Left lung (tissue), 14 donors: ENCODE measurements around the gene ZNF689. TPM values are rescaled to one million over a fixed set of nuclear protein-coding genes. Genes with fewer than 3 reads are reported as not detected.
A peak's percentile ranks its signal among the peaks of the same experiment; 100 is the strongest.

Experiments
- ATAC-seq: fragments of 200-7000 bp; cut with Tn5 transposase; one replicate; pipeline ENCODE4 v1.9.1; 2020; ENCODE audit warnings: moderate library complexity
- DNase-seq, 4 donors: peaks; one replicate each; pipeline ENCODE4 v3.0.0-alpha.2; 2013 to 2020
- H3K27ac ChIP-seq, 2 donors: fragments of 200-600 bp; sonication (generic) in 1 of 2; one replicate each; pipeline versions ENCODE4 v1.5.0 to v1.8.0; 2020 to 2021
- H3K27me3 ChIP-seq, 2 donors: fragments of 200-600 bp; sonication (generic) in 1 of 2; one replicate each; pipeline versions ENCODE4 v1.5.0 to v1.8.0; 2020 to 2021
- H3K36me3 ChIP-seq, 2 donors: fragments of 200-600 bp; sonication (generic) in 1 of 2; one replicate each; pipeline versions ENCODE4 v1.5.0 to v1.8.0; 2020 to 2021
- H3K4me1 ChIP-seq, 2 donors: fragments of 200-600 bp; one replicate each; pipeline ENCODE4 v1.8.0; 2021
- H3K4me3 ChIP-seq, 2 donors: fragments of 200-600 bp; sonication (generic) in 1 of 2; one replicate each; pipeline versions ENCODE4 v1.5.0 to v1.8.0; 2020 to 2021; ENCODE audit warnings: mild to moderate bottlenecking in 1 of 2
- H3K9me3 ChIP-seq, 2 donors: fragments of 200-600 bp; sonication (generic) in 1 of 2; one replicate each; pipeline versions ENCODE4 v1.5.0 to v1.8.0; 2020 to 2021
- intact Hi-C, 2 donors: fragments of 100-400 bp; cut with DNase I; formaldehyde crosslinking; loops; one replicate each; pipeline versions ENCODE4 v1.11.2 to v1.14.2; 2022
- long read RNA-seq, 12 donors: library from polyadenylated mRNA in 2 of 12; unstranded in 2 of 12; transcript quantifications; one replicate each; pipeline ENCODE4 v2.0.0 and lab custom pipeline, GENCODE V29; 2019 to 2026
- polyA plus RNA-seq, 6 donors: library from polyadenylated mRNA; unstranded; fragments of 120-200 nt; gene quantifications; one replicate each; pipeline ENCODE4 v1.2.1, GENCODE V29; 2013; ENCODE audit not compliant: insufficient read length in 6 of 6
- total RNA-seq, 2 donors: library from RNA; stranded (reverse); fragmentation: NEBNext Ultra II Directional; extraction: Animal tissue kit (Norgen Biotek cat#: 25700); gene quantifications; one replicate each; pipeline ENCODE4 v1.2.1, GENCODE V29; 2021
- TF ChIP-seq, protein P1 (sequence below), 2 donors: fragments of 200-600 bp; sonication (generic) in 1 of 2; IDR thresholded peaks; one replicate each; pipeline versions ENCODE4 v1.5.0 to v1.8.0; 2021; ENCODE audit warnings: antibody characterized with exemption in 2 of 2
- donor health status: DM: no; HTN: yes; CAD: no.
- donor health status: DM: no; HTN: no; CAD: no.

The ZNF689 gene
- total RNA-seq (1 to 10 TPM; 5.4 to 7.1 TPM), polyA plus RNA-seq (1 to 10 TPM; 7.3 to 9.9 (median 8.6) TPM)
- long read RNA-seq, donor 1, transcript ZNF689-201 (3 exons, 3,547 nt), result major isoform, 5 of 5 reads
- long read RNA-seq, donor 1, partial matches to known transcripts, result 0 of 5 reads
- long read RNA-seq, donor 1, other reads (novel, unspliced or antisense), result 0 of 5 reads
- long read RNA-seq, donor 2, partial matches to known transcripts, result 0 of 3 reads
- long read RNA-seq, donor 2, other reads (novel, unspliced or antisense), result 0 of 3 reads
- long read RNA-seq, donor 3, partial matches to known transcripts, result 0 of 4 reads
- long read RNA-seq, donor 3, other reads (novel, unspliced or antisense), result 0 of 4 reads
- long read RNA-seq, donor 4, partial matches to known transcripts, result 1 of 3 reads
- long read RNA-seq, donor 4, other reads (novel, unspliced or antisense), result 1 of 3 reads
- long read RNA-seq, donor 5, partial matches to known transcripts, result 0 of 2 reads
- long read RNA-seq, donor 5, other reads (novel, unspliced or antisense), result 0 of 2 reads
- long read RNA-seq, donor 6, partial matches to known transcripts, result 0 of 1 reads
- long read RNA-seq, donor 6, other reads (novel, unspliced or antisense), result 0 of 1 reads
- long read RNA-seq, donor 7, partial matches to known transcripts, result 0 of 2 reads
- long read RNA-seq, donor 7, other reads (novel, unspliced or antisense), result 0 of 2 reads
- long read RNA-seq, donor 8, transcript ZNF689-201 (3 exons, 3,547 nt), result major isoform, 5 of 5 reads
- long read RNA-seq, donor 8, partial matches to known transcripts, result 0 of 5 reads
- long read RNA-seq, donor 8, other reads (novel, unspliced or antisense), result 0 of 5 reads
- long read RNA-seq, donor 9, result 0 reads
- long read RNA-seq, donor 10, partial matches to known transcripts, result 0 of 4 reads
- long read RNA-seq, donor 10, other reads (novel, unspliced or antisense), result 1 of 4 reads
- long read RNA-seq, donor 11, result 0 reads
- long read RNA-seq, donor 12, partial matches to known transcripts, result 0 of 2 reads
- long read RNA-seq, donor 12, other reads (novel, unspliced or antisense), result 0 of 2 reads

DNA sequence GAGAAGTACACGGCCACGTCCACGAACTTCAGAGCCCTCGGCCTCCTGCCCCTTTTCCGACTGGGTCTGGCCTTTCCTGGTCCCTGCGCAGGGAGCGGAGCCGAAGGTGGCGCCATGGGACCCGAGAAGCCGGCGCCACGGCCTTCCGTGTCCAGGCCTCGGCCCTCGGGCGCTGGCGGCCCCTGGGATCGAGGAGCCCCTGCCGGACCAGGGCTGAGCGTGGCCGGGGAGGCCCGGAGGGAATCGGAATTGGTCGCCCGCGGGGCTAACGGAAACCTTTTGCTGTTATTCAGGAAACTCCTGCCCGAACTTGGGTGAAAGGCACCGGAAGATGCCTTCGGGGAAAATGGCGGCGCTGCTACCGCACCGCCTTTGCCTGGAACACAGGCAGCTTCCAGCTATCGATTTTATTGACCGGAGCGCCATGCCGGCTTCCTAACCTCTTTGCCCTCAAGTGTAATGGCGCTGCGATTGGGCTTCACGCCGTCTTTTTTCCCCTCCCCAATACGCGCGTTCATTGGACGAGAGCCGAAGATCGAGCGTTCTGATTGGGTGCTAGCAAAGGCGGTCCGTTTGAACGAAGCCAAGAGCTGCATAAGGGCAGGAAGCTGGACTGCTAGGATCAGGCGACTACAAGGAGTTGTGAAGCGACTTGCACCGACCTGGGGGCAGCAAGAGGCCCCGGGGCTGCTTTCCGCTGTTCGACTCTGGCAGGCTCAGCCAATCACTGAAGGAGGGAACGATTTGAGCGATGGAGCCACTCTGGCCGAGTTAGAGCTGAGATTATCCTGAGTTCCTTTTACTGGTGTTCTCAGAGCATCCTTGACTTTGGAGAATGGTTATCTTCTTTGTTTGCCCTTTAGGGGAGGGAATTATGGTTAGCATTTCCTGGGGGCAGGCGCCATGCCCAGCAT lies at the start of gene ZNF689:
ZNF689 (minus strand) TSS at position 464 of the 914 bp plus-strand sequence; CDS start at position 116, 348 bp downstream.
- H3K9me3 ChIP-seq, result no peaks in the 10 kb centered on the region
- peaks cover 0 to 20% of the 10 kb centered on the region in 2 donors for H3K36me3 ChIP-seq
- ATAC-seq, result peak; percentile 96
- peaks cover 0 to 29% of the 10 kb centered on the region in 2 donors for H3K4me1 ChIP-seq
- peak within 1 kb of the TSS; percentile 93 to 95 for H3K27ac ChIP-seq
- TF ChIP-seq, protein P1, sequence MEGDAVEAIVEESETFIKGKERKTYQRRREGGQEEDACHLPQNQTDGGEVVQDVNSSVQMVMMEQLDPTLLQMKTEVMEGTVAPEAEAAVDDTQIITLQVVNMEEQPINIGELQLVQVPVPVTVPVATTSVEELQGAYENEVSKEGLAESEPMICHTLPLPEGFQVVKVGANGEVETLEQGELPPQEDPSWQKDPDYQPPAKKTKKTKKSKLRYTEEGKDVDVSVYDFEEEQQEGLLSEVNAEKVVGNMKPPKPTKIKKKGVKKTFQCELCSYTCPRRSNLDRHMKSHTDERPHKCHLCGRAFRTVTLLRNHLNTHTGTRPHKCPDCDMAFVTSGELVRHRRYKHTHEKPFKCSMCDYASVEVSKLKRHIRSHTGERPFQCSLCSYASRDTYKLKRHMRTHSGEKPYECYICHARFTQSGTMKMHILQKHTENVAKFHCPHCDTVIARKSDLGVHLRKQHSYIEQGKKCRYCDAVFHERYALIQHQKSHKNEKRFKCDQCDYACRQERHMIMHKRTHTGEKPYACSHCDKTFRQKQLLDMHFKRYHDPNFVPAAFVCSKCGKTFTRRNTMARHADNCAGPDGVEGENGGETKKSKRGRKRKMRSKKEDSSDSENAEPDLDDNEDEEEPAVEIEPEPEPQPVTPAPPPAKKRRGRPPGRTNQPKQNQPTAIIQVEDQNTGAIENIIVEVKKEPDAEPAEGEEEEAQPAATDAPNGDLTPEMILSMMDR (IDR thresholded peaks at IDR 0.05), result no peak
- DNase-seq, result peak; percentile 88 to 99 (median 94)
- peak within 1 kb of the TSS; percentile 73 to 79 for H3K4me3 ChIP-seq
- intact Hi-C loops, result no loop called here
- H3K27me3 ChIP-seq, result no peaks in the 10 kb centered on the region

DNA sequence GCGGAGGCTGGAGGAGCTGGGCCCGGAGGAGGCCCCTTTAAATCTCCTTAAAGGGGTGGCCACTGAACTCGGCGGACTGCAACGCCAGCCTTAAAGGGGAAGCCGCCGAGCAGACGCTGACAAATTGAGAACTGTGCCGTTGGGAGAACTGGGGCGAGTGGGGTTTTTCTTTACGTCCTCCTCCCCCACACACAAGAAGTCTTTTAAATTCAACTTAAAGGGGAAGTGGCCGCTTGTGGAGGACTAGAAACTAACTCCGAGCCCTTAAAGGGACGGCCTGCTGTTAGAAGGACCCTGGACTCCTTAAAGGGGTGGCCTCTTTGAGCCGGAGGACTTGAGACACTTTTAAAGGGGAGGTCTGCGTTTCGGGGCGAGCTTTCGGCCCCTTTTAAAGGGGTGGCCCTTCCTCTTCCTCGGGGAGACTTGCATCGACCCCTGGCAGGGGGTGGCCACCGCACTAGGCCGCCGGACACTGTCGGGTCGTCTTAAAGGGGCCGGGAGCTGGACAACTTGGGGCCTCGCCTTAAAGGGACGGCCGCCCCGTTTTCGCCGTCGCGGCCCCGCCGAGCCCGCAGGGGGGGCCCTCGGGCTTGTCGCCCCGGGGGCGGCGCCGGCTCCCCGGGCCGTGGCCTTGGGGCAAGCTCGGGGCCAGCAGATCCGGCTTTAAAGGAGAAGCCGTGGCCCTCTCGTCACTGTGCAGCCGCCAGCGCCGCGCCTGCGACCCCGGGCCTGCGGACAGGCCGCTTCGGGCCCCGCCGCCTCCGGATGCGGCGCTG lies 48.7 kb upstream of the ZNF689 start:
- intact Hi-C loops, result no loop called here

DNA sequence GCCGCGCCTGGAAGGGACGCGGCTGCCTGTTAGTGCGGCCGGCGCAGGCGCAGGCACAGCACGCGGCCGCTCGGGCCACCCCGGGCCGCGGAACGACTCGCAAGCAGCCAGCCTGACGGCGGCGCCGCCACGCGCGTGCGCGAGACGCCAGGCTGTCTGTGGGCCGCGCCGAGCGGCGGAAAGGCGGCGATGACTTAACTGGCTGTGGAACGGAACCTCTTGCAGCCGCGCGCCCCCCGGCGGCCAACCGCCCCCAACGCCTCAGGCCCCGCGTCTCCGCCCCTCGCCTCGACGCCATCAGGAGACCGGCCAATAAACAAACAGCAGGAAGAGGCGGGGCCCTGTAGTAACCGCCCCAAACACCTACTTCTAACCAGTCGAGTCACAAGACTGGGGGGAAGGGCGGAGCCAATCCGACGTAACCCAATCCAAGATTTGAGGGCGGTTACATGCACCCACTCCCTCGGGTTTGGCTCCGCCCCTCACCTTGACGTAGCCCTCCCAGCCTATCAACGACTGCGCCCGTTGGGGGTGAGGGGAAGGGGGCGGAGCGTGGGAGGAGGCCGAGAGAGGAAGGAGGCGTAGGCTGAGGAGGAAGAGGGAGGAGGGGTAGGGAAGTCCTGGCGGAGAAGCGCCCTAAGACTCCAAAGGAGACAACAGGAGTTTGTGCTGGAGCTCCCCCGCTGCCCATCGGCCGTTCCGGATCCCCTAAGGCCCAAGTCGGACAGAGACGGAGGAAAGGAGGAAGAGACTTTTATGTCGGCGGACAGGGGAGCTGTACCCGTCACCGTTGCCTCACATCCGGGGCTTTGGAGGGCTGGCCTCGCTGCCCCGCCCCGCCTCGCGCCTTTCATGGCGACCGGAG lies 47.9 kb upstream of the ZNF689 start, which contains the start of gene FBRS:
FBRS (plus strand) TSS at position 566 of the 865 bp plus-strand sequence. CDS start 1,088 bp downstream, outside the sequence.
- H3K36me3 ChIP-seq, result peaks cover 0 to 63% of the 10 kb centered on the region in 2 donors
- peaks cover 10 to 56% of the 10 kb centered on the region in 2 donors for H3K4me1 ChIP-seq
- ATAC-seq, result peak; percentile 88
- H3K27ac ChIP-seq, result peak within 1 kb of the TSS; percentile 99 to 100
- TF ChIP-seq, protein P1 (IDR thresholded peaks at IDR 0.05), result peak; percentile 79 to 96
- no peaks in the 10 kb centered on the region for H3K9me3 ChIP-seq
- intact Hi-C loops, result no loop called here
- peak within 1 kb of the TSS; percentile 87 to 91 for H3K4me3 ChIP-seq
- H3K27me3 ChIP-seq, result no peaks in the 10 kb centered on the region
- DNase-seq, result peak; percentile 100

More for the DNA sequence above, 48.7 kb upstream of the ZNF689 start:
- Histone ChIP-seq H3K27me3 (no peaks in the 10 kb centered on the region), H3K4me1 (peaks cover 10 to 57% of the 10 kb centered on the region in 2 donors), H3K9me3 (no peaks in the 10 kb centered on the region), H3K36me3 (peaks cover 0 to 63% of the 10 kb centered on the region in 2 donors), H3K27ac (peak overlapping the region; percentile 99 to 100), H3K4me3 (peak overlapping the region; percentile 87 to 91)
- TF ChIP-seq, protein P1 (IDR thresholded peaks at IDR 0.05), result no peak
- peak; percentile 48 for ATAC-seq
- peak; percentile 38 to 91 (median 62) for DNase-seq
